ENCODE data around the gene ABCB9. TPM values are rescaled to one million over a fixed set of nuclear protein-coding genes. Genes with fewer than 3 reads are reported as not detected.

Gene ABCB9
- 42.3 TPM for total RNA-seq

GRCh38 chr12:122965851-122966742 is at the start of gene ABCB9:
Gene ABCB9 (minus strand): TSS chr12:122966463. CDS start chr12:122960235, 6,228 bp downstream.

GRCh38 chr12:122980183-122981035 is 14.1 kb upstream of the ABCB9 start, which contains the start of gene ARL6IP4:
Gene ARL6IP4 (plus strand): TSS chr12:122980681. CDS start chr12:122981140, 459 bp downstream.

GRCh38 chr12:122974892-122975789 is 8.9 kb upstream of the ABCB9 start, which contains the start of gene OGFOD2:
Gene OGFOD2 (plus strand): TSS chr12:122975244. CDS start chr12:122975252, 8 bp downstream.

GRCh38 chr12:122895704-122896636 is 70.3 kb downstream of the ABCB9 start, which contains the start of gene VPS37B:
Gene VPS37B (minus strand): TSS chr12:122896124. CDS start chr12:122896062, 62 bp downstream.

Small RNA genes within 50 kb of the gene (small RNA-seq; reads per million reads assigned to genes)
- gene ARL6IP4 (ENCODE audit: low replicate concordance): not detected
- not detected for gene MIR4304 (ENCODE audit: low replicate concordance)

Other genes with a start within 250 kb of the ABCB9 start
- not detected for gene HCAR3, start 249.7 kb downstream of the ABCB9 start, total RNA-seq
- gene HCAR1, start 235.6 kb downstream of the ABCB9 start, total RNA-seq: 0.31 TPM
- gene DENR, start 213.6 kb downstream of the ABCB9 start, total RNA-seq: 35.7 TPM
- gene CCDC62, start 191.9 kb downstream of the ABCB9 start, total RNA-seq: 7.2 TPM
- gene HIP1R, start 131.0 kb downstream of the ABCB9 start, total RNA-seq: 136 TPM
- gene VPS37B, start 70.3 kb downstream of the ABCB9 start, total RNA-seq: 35.1 TPM
- gene OGFOD2, start 8.8 kb upstream of the ABCB9 start, total RNA-seq: 8.1 TPM
- gene ARL6IP4, start 14.2 kb upstream of the ABCB9 start, total RNA-seq: 31.3 TPM
- 20.3 TPM for gene PITPNM2, start 184.6 kb upstream of the ABCB9 start, total RNA-seq